Measurements from ENCODE around the gene REN. TPM values are rescaled to one million over a fixed set of nuclear protein-coding genes. Genes with fewer than 3 reads are reported as not detected.

REN gene
- total and polyA plus RNA-seq, 2 experiments from 2014 or later = not detected

DNA sequence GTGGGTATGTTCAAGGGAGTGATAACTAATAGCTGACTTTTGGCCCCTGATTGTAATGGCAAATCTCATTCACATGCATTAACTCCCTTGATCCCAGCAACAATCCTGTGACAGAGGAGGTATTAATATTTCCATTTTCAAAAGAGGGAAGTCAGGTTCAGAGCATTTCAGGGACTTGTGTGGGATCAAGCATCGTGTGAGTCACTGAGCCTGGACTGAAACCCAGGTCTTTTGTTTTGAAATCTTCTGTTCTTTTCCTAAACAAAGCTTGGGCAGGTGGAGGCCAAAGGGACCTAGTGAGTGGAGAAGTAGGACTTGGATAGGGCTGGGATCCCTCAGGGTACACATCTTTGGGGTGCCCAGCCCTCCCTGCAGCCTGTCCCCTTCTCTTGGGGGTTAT, 52.2 kb downstream of the REN start:
- Histone ChIP-seq H3K4me1 (ENCODE audit: insufficient read depth) (peaks cover 46% of the 10 kb centered on the region), H2AFZ (no peak overlapping the region), H3K79me2 (replicated peaks; ENCODE audit: insufficient read depth) (peaks cover 70% of the 10 kb centered on the region), H3K27me3 (ENCODE audit: insufficient read depth) (no peaks in the 10 kb centered on the region), H4K20me1 (replicated peaks; ENCODE audit: insufficient read depth) (peaks cover 28% of the 10 kb centered on the region), H3K36me3 (ENCODE audit: insufficient read depth) (peaks cover 17% of the 10 kb centered on the region), H3F3A (replicated peaks; ENCODE audit: low read depth) (no peaks in the 10 kb centered on the region), H3K4me2 (no peak overlapping the region), H3K4me3 (no peak overlapping the region), H3K27ac (ENCODE audit: low read depth) (peak overlapping the region; percentile 78; the same call in 1 of the 2 replicates), H3K9me2 (ENCODE audit: insufficient read depth) (no peaks in the 10 kb centered on the region)
- Mint-ChIP-seq H3K4me3 (no peak overlapping the region), H3K36me3 (ENCODE audit: low read depth) (peaks cover 54% of the 10 kb centered on the region), H3K4me1 (peaks cover 37% of the 10 kb centered on the region), H3K27ac (peak overlapping the region; percentile 80; the same call in 1 of the 2 replicates), H3K27me3 (ENCODE audit: insufficient read depth, low read depth, poor library complexity) (peaks cover 12% of the 10 kb centered on the region), H3K9me3 (no peaks in the 10 kb centered on the region)
- DNase-seq (ENCODE audit: low spot score) (no peak), ATAC-seq (no peak)
- TF ChIP-seq REST (IDR thresholded peaks at IDR 0.05; ENCODE audit: unreplicated experiment) (no peak), ZNF331 (CRISPR knock-in tag; IDR thresholded peaks at IDR 0.05; ENCODE audit: low read depth) (no peak), ETS1 (IDR thresholded peaks at IDR 0.05) (no peak)

GRCh38 chr1:204112876-204113730, 53.0 kb downstream of the REN start:
- no peak for DNase-seq (ENCODE audit: low spot score)
- Histone ChIP-seq H3K27ac (ENCODE audit: low read depth) (peak overlapping the region; percentile 78), H3K4me2 (no peak overlapping the region), H3F3A (replicated peaks; ENCODE audit: low read depth) (no peaks in the 10 kb centered on the region), H3K27me3 (ENCODE audit: insufficient read depth) (no peaks in the 10 kb centered on the region), H2AFZ (no peak overlapping the region), H3K36me3 (ENCODE audit: insufficient read depth) (peaks cover 17% of the 10 kb centered on the region), H3K4me1 (ENCODE audit: insufficient read depth) (peaks cover 49% of the 10 kb centered on the region), H3K9me2 (ENCODE audit: insufficient read depth) (no peaks in the 10 kb centered on the region), H3K79me2 (replicated peaks; ENCODE audit: insufficient read depth) (peaks cover 73% of the 10 kb centered on the region), H4K20me1 (replicated peaks; ENCODE audit: insufficient read depth) (peaks cover 28% of the 10 kb centered on the region), H3K4me3 (no peak overlapping the region)
- no peak overlapping the region for H3K4me3 Mint-ChIP-seq
- peaks cover 45% of the 10 kb centered on the region for H3K4me1 Mint-ChIP-seq
- H3K27ac Mint-ChIP-seq = peak overlapping the region; percentile 68
- no peaks in the 10 kb centered on the region for H3K9me3 Mint-ChIP-seq
- peaks cover 47% of the 10 kb centered on the region for H3K36me3 Mint-ChIP-seq (ENCODE audit: low read depth)
- TF ChIP-seq, protein P1, sequence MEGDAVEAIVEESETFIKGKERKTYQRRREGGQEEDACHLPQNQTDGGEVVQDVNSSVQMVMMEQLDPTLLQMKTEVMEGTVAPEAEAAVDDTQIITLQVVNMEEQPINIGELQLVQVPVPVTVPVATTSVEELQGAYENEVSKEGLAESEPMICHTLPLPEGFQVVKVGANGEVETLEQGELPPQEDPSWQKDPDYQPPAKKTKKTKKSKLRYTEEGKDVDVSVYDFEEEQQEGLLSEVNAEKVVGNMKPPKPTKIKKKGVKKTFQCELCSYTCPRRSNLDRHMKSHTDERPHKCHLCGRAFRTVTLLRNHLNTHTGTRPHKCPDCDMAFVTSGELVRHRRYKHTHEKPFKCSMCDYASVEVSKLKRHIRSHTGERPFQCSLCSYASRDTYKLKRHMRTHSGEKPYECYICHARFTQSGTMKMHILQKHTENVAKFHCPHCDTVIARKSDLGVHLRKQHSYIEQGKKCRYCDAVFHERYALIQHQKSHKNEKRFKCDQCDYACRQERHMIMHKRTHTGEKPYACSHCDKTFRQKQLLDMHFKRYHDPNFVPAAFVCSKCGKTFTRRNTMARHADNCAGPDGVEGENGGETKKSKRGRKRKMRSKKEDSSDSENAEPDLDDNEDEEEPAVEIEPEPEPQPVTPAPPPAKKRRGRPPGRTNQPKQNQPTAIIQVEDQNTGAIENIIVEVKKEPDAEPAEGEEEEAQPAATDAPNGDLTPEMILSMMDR (conservative IDR thresholded peaks at IDR 0.05; ENCODE audit: low read depth in 2 of 2) = peak; percentile 35 to 49
- no peak for TF ChIP-seq JUNB (IDR thresholded peaks at IDR 0.05; ENCODE audit: unreplicated experiment)
- H3K27me3 Mint-ChIP-seq (ENCODE audit: insufficient read depth, low read depth, poor library complexity) = peaks cover 15% of the 10 kb centered on the region
- peak; percentile 6 for ATAC-seq

Data from GM23338 (cell line).